NCI-H2107 (cell line): ENCODE measurements around the gene IBSP.

ENCODE experiments used
- DNase-seq: peaks from one replicate; lab custom pipeline; 2025; lab: John Stamatoyannopoulos, UW

Gene IBSP

GRCh38 chr4:87799301-87800113 is at the start of gene IBSP:
TSS of gene IBSP (plus strand) at chr4:87799554. CDS start at chr4:87802362, 2,808 bp downstream.
- no peak for DNase-seq

DNA sequence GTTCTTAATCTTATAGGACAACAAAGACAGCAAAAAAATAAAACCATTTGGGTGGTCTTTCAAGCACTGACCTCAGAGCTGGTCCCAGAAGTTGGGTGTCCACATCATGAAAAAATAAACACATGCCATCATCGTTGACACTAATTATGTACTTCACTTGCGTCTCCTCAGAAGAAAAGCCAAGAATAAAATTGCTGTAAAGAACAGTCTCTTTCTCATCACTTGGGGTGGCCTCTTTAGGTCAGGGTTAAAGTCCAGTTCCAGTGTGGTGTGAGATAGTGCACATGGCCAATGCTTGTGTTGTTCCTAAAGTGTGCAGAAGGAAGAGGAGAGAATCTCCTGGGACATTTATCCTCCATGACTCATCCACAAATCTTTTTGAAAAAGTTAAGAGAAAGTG is 49.5 kb upstream of the IBSP start:
- DNase-seq = no peak

DNA sequence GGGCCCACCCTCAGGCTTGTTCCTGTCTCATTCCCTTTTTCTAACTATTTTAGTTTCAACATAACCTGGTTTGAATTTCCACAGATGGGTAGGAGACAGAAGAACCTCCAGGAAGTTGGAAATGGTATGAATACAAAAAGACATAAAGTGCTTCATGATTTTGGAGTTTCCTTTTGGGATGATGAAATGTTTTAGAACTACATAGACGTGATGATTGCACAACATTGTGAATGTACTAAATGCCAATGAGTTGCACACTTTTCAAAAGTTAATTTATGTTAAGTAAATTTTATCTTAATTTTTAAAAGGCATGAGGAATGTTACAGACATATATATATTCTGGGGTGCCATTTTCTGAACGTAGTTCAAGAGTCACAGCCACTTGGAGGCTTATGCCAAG is 41.1 kb upstream of the IBSP start:
- no peak for DNase-seq

- no peak for DNase-seq
These were observed 37.0 kb upstream of the IBSP start for GRCh38 chr4:87762311-87762710.

DNA sequence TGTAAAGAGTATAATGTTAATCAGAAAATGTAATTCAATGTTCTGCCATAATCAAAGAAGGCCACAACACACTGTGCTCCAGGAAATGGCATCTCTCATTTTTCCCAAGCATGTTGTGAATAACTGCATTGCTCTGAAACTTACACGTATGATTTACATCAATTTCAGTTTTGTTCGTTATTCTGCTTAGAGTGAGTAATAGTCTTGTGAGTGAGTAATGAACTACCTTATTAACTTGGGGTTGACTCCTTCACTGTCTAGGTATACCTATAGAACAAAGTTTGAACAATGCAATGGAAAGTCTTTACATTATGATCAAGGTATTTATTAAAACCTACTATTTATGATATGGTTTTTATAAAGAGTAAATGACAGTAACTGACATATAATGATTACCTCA is 17.8 kb upstream of the IBSP start:
- DNase-seq = no peak

DNA sequence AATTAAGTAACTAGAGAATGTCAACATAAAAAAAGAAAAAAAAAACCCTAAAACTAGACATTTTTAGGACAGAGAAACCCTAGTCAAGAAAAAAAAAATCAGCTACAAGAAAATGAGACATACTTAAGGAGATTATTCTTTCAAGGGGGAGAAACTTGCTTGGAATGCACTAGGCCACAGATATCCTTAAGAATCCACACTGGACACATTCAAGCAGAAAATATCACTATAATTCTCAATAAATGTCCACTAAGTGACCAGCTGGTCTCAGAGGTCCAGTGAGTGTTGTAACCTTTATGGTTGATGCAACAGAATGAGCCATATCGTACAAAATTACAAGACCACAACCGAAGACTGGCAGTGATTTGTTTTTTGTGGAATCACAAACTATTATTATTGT is 15.6 kb upstream of the IBSP start:
- no peak for DNase-seq

DNA sequence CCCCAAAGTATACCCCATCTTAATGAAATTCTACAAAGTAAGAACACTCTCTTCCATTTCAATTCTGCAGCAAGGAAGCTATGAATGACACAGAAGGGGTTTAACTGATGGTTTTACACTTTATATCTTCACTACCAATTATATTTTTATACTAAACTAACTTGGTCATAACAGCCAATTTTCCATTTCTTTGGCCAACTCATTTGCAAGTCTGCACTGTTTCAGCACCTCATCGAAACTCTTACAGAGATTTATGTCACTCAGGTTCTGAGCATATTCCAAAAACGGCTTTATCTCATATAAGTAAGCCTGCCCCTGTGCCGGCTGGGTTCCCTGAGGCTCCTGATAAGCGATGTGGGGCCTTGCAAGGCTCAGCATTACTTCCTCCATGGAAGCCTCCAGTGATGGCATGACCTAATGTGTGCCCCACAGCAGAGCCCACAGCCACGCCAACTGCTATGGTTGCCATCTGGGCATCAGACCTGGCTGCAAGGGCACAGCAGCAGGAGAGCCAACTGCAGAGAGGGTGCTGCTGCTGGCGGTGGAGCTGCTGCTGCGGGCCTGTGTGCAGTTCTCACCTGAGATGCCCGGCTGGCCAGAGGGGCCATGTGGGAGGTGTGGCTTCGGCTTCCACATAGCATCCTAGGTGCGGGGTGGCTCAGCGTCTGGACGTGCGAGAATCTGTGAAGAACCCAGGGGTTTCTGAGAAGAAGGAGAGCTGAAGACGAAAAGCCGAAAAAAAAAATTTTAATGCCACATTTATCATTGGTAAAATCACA is 13.4 kb upstream of the IBSP start:
- no peak for DNase-seq

GRCh38 chr4:87802858-87803257 is 3.5 kb downstream of the IBSP start:
- DNase-seq = no peak

DNA sequence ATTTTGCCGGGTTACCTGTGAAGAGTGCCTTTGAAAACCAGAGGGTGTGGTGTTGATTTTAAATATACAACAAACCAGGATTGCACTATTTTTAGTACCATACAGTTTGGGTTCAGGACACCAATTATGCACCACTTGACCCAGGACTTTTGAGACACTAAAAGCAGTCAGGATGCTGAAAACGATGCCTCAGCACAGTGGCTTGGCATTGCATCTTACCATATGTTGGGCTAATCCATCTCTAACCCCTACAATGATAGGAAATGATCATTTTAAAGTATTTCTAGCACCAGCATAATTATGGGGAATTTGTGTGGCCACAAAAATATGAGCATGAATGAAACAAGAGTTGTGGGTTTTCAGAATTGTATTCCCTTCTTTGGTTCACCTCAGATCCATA is 4.1 kb downstream of the IBSP start:
- DNase-seq = no peak

- DNase-seq = no peak
These were observed 5.5 kb downstream of the IBSP start for GRCh38 chr4:87804871-87805270.

DNA sequence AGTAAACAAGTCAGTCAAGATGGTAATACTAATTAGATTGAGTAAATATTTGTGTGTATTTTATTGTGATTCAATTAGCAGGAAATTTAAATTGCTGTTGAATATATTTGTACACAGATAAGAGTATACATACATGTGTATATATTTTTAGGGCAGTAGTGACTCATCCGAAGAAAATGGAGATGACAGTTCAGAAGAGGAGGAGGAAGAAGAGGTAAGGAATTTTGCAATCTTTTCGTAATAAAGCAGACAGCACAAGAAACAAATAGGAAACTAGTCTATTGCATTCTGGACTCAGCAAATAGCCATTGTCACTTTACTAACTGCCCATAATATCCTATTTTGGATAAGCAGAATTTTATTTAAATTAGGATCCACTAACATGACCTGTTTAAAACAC is 6.6 kb downstream of the IBSP start:
- DNase-seq = no peak

DNA sequence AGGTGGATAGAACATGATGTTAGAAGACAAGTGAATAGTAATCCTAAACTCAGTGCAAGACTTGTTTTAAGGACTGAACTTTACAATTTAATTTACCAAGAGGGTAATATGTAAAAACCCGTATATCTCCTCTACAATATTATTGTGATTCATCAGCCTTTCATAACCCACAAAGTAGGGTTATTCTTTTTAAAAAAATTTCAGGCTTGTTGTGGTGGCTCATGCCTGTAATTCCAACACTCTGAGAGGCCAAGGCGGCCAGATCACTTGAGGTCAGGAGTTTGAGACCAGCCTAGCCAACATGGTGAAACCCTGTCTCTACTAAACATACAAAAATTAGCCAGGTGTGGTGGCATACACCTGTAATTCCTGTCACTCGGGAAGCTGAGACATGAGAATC is 7.2 kb downstream of the IBSP start:
- no peak for DNase-seq

DNA sequence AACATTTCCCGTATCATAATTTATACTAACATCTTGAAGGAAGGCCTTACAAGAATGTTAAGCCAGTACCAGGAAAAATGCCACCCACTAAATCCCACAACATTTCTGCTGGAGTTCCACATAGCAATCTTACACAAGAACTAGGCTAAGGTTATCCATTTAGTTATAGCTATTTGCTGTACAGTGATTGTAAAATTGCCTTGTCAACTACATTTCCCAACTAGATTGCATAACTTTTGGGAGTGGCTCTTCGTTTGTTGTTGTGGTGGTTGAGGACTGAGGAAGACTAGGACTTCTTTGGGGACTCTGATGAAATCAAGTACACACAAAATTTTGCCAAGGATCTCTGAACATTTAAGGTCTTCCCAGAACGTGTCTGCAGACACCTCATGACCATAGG is 8.0 kb downstream of the IBSP start:
- no peak for DNase-seq

GRCh38 chr4:87811977-87812376 is 12.6 kb downstream of the IBSP start:
- DNase-seq = no peak

DNA sequence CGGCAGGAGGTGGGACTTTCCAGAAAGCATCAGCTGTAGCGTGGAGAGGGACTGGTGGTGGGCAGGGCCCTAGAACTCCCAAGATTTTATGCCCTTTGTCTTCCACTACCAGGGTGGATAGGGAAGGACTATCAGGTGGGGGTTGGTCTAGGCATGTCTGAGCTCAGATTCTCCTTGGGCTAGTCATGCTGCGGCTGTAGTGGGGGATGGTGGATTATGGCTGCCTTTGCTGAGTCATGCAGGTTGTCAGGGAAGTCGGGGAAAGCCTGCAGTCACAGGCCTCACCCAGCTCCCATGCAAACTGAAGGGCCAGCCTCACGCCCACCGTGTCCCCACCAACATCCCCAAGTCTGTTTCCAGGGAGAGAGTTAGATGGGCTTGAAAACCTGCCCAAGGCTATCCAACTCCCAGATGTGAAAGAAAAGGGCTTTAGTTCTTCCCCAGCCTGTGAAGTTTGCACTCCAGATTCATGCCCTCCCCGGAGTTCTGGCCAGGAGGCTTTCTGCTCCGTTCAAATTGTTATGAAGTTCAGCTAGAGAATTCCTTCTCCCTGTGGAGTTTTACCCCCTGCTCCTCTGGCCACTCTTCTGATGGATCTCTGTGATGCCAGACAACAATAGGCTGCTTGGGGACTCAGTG is 20.0 kb downstream of the IBSP start:
- DNase-seq = no peak

- DNase-seq = no peak
These were observed 23.8 kb downstream of the IBSP start for GRCh38 chr4:87823200-87823599.

DNA sequence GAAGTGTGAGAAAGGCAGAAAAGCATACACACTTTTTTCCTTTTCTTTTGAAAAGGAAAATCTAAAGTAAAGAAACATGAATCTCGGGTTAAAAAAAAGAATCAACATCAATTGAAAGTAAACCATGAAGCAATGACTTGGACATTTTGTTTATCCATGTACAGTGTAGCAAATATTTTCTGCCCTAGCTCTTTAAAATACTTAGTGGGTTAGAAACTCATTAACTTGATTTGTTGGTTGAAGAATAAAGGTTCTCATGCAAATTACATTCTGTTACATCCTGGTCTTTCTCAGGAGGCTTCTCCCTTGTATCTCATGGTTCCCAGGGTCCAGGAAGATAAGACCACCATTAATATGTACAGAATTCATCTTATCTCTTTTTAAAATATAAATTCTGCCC is 24.4 kb downstream of the IBSP start:
- DNase-seq = no peak

DNA sequence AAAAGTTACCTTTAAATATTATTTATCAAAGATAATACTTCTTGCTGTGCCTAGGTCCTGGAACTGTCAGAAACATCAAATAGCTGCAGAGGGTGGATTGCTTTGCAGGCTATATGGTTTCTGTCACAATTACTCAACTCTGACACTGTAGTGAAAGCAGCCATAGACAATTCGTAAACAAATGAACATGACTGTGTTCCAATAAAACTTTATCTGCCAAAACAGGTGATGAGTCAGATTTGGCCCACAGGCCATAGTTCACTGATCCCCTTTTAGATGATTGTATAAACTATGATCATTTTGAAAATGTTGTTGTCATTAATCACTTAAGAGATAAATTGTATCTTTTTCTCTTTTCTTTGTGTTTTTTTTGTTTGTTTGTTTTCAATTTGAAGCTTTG is 25.0 kb downstream of the IBSP start:
- no peak for DNase-seq

- DNase-seq = no peak
These were observed 33.3 kb downstream of the IBSP start, which contains the start of gene MEPE for GRCh38 chr4:87832669-87833068. TSS of gene MEPE (plus strand) at chr4:87832969. CDS start at chr4:87834715, 1,746 bp downstream.

DNA sequence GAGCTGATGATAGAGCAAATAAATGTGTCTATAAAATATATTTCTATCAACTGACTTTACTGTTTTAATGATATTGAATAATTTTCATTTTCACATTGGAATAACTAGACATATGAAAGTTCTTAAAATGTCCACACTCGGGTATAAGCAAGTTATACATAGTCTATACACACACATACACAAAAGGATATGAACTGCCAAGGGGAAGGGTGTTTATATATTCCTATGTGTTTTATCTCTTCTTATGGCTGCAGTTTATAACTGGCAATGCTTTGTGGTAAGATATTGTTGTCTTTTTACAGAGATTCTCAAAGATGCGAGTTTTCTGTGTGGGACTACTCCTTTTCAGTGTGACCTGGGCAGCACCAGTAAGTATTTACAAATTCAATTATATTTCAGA is 35.0 kb downstream of the IBSP start:
- DNase-seq = no peak

DNA sequence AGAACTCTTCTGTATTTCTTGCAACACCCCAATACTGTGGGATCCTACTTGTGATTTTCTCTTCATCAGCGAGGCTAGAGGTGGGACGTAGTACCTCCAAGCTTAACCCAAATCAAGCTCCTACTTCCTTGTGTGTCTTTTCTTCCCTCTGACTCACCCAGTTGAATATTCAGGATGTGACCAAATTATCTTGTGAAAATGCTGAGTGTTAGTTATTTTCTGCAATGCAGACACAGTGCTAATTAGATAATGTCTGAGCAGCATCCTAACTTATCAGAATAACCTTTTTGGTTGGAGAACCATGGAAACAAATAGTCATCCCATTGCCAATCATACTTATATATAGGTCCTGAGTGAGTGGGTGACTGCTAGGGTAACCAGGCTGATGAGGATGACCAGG is 35.8 kb downstream of the IBSP start:
- DNase-seq = no peak

GRCh38 chr4:87835743-87836142 is 36.4 kb downstream of the IBSP start:
- no peak for DNase-seq

- DNase-seq = no peak
These were observed 38.9 kb downstream of the IBSP start for GRCh38 chr4:87838205-87838604.
